GM18861 (cell line): Measurements from ENCODE around the gene TWSG1.
"Not testable (repeated sequence)": the region's sequence is repeated elsewhere in the genome, so short reads cannot be mapped to it uniquely, and the experiment has no call there.

Experiments
- ATAC-seq: cut with Tn5 transposase; IDR thresholded peaks from one replicate; pipeline ENCODE4 v1.9.1; 2021; ENCODE audit not compliant: unreplicated experiment

The TWSG1 gene

DNA sequence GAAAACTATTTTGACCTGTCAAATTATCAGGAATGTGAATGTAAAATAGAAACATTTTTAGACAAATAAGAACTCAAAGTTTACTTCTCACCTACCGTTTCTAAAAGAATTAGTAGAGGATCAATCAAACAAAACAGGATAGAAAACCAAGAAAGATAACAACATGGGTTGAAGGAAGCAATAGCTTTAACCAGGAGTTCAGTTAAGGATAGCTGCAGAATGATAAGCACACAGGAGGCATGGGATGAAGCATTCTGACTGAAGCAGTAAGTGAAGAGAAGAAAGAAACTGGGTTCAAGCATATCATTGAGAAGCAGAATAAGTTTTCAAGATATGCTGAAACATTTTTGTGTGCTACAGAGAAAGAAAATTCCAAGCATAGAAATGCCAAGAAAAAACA, 52.3 kb downstream of the TWSG1 start:
- ATAC-seq: no peak

DNA sequence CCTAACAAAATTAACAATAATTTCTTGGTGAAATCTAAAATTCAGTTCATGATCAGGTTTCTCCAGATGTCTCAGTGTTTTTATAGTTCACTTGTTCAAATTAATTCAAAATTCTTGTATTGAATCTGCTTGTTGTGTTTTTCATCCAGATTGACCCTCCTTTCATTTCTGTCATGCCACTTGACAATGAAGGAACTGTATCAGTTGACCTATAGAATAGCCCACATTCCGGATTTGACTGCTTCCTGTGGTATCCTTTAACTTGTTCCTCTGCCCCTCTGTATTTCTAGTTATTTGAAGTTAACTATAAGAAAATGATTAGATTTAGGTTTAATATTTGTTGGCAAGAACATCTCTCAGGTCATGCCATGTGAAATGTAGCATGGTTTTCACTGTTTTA, 53.3 kb downstream of the TWSG1 start:
- ATAC-seq: no peak

DNA sequence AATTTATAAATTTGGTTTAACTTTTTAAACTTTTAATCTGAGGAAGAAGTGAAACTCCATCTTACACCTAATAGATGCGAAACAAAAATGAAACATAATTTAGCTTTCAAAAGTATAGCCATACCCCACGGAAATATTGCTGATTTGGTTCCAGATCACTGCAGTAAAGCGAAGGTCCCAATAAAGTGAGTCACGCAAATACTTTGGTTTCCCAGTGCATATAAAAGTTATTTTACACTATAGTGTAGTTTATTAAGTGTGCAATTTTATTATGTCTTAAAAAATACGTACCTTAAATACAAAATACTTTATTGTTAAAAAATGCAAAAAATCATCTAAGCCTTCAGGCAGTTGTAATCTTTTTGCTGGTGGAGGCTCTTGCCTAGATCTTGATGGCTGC, 55.1 kb downstream of the TWSG1 start:
- no peak for ATAC-seq

DNA sequence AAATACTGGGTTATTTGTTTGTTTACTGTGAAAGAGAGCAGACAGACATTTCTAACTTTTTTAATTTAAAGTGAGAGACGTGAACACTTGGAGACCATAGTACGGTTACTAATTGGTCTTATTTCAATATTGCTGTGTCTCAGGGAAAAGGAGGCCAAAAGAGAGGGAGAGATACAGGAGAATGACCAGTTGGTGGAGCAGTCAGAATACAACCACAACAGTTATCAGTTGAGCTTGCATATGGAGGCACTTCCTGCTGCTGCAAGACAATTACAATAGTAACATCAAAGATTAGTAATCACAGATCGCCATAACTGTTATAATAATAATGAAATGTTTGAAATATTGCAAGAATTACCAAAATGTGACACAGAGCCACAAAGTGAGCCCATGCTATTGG, 58.2 kb downstream of the TWSG1 start:
- ATAC-seq: no peak

DNA sequence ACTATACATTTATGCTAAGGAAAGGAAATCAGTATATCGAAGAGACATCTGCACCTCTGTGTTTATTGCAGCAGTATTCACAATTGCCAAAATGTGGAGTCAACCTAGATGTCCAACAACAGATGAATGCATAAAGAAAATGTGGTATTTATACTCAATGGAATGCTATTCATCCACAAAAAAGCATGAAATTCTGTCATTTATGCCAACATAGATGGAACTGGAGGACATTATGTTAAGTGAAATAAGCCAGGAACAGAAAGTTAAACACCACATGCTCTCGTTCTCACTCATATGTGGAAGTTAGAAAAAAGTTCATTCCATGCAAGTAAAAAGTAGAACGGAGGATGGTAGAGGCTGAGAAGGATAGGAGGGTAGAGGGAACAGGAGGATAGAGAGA, 59.5 kb downstream of the TWSG1 start:
- ATAC-seq: no peak

DNA sequence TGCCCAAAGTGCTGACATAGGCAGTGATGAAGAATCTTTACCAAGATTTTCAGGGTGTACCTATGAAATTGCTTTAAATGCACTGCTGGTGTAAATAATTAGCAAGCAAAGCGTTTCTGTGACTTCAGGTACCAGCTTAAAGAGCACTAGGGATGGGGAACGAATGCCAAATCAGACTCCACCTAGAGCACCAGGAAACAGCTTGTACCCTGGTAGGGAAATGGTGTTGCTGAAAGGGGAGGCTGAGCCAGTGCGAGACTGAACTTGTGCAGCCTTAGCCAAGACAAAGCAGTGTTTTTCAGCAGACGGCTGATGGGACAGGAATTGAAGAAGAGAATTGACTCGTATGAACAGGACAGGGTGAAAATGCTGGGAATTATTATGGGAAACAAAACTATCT, 65.6 kb downstream of the TWSG1 start:
- ATAC-seq: no peak

DNA sequence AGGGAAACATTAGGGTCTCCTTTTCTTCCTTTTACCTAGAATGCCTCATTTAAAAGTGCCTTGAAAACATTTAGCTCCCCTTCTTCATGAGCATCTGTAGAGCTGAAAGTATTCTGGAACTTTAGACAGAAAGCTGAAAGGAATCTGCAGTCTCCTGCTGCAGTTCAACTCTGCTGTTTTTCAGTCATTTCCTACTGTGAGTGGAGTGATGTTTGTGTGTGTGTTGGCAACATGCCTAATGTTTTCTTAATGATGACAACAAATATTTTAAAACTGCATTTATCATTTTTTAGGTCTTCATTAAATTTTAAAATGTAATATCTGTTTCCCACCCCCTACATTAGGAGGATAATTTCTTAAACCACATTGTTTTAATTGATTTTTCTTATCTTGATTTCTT, 66.6 kb downstream of the TWSG1 start:
- ATAC-seq: no peak

DNA sequence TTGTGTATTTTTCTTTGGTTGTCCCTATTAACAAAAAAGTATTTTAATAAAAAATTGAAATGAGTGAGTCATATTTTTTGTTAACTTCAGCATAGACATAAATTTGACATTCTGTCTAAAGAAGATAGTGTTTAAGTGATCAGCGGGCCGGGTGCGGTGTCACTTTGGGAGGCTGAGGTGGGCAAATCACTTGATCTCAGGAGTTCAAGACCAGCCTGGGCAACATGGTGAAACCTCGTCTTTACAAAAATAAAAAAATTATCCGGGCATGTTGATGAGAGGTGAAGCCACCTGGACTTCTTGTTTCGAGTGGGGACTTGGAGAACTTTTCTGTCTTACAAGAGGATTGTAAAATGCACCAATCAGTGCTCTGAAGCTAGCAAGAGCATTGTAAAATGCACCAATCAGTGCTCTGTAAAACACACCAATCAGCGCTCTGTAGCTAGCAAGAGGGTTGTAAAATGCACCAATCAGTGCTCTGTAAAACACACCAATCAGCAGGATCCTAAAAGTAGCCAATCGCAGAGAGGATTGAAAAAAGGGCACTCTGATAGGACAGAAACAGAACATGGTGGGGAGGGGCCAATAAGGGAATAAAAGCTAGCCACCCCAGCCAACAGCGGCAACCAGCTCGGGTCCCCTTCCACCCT, 67.9 kb downstream of the TWSG1 start:
- not testable (repeated sequence) for ATAC-seq

DNA sequence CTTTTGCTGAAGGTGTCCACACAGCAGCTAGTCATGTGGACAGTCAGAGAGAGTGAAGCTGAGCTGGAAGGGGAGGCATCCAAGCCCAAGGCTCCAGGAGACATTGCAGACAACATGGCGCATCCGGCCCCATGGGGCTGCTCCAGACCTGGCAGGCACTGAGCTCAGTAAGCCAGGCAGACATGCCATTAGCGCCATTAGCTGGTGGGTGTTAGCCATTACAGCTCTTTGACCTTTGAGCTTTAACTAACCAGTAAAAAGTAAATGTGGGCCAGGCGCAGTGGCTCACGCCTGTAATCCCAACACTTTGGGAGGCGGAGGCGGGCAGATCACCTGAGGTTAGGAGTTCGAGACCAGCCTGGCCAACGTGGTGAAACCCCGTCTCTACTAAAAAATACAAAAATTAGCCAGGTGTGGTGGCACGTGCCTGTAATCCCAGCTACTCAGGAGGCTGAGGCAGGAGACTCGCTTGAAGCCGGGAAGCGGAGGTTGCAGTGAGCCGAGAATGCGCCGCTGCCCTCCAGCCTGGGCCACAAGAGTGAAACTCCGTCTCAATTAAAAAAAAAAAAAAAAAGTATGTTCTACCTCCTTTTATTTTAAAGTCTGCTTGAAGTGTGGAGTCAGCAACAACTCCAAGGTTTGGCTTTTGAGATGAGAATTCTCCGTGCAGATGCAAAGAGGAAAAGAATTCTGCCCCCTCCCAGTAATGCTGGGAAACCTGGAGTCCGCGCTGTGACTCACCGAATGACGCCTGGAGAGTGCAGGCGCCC, 69.4 kb downstream of the TWSG1 start:
- no peak for ATAC-seq

DNA sequence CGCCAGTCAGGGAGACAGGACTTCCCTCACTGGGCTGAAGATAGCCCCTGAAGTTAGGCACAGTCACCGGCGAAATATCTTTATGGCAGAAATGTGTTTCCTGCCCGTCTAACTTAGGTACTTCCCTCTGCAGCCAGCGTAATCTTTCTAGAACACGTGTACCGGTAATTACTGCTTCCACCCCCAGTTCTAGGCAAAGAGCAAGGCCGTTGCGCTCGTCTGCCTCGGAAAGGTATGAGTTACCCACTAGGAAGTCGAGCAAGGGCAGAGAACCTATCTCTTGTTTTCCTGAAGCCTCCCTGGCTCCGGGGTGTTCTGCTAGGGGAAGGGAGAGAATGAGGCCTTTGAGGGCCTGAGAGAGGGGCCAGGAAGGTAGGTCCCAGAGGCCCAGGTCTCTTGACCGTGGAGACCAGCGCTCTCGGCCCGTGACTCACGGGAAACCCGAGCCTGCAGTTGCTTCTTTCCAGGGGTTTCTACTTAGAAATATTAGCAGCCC, 70.0 kb downstream of the TWSG1 start:
- no peak for ATAC-seq

DNA sequence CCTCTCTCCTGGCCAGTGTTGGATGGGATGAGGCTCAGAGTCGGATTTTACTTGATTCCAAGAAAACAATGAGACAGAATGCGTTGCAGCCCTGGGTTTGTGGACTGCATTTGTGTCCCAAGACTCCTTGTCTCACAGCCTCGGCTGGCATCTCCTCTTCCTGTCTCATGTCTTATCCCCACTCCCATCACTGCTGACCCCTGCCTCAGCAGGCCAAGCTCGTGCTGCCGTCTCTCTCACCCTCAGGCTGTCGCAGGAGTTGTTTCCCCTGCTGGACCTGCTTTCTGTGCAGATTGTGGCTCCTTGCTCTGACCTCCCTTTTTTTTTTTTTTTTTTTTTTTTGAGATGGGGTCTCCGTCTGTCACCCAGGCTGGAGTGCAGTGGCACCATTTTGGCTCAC, 70.6 kb downstream of the TWSG1 start:
- ATAC-seq: no peak

DNA sequence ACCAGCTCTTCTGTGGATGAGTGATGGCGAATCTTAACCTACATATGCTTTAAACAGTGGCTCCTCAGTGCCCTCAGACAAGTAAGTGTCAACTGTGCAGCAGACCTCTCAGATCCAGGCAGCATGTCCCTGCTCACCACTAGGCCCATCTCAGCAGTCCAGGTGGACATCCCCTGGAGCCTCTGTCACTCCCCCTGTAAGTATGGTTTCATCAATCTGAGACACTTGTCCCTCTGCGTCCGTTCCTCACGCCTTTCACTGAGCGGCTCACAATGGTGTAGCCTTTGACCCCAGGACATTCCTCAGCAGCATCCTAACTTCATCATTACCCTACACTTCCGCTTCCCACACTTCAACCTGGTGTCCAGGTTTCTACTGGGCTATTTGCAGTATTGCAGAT, 71.4 kb downstream of the TWSG1 start:
- ATAC-seq: no peak

DNA sequence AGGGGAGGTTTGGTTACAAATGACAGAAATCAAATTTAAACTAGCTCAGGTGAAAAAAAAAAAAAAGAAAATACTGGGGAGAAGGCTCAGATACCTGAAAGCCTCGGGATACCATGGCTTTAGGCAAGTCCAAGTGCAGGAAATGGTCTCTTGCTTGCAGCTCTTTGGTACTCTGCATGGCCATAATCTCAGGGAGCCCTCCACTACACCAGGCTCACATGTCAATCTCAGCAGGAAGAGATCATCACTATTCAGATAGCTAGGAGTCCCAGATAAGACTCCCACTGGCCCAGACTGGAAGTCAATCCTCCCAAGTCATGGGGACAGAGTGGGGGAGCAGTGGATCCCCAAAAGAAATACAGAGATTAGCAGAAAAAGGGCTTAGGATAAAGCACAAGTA, 75.9 kb downstream of the TWSG1 start:
- no peak for ATAC-seq

DNA sequence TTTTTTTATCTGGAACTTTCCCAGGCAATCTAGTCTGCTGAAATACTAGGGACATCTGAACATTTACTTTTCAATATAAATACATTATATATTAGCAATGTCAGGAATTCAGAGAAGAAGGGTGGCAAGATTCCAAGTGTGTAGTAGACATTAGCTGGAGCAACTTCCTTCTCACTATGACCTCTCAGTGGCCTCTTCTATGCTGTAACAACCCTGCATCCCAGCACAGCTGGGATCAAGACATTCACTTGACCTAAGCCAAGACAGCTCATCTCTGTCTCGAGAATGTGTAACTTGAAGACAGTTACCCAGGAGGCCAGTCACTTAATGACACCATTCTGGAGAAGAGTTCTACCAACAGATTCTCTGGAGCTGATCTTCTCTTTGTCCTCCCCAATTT, 79.0 kb downstream of the TWSG1 start:
- no peak for ATAC-seq

DNA sequence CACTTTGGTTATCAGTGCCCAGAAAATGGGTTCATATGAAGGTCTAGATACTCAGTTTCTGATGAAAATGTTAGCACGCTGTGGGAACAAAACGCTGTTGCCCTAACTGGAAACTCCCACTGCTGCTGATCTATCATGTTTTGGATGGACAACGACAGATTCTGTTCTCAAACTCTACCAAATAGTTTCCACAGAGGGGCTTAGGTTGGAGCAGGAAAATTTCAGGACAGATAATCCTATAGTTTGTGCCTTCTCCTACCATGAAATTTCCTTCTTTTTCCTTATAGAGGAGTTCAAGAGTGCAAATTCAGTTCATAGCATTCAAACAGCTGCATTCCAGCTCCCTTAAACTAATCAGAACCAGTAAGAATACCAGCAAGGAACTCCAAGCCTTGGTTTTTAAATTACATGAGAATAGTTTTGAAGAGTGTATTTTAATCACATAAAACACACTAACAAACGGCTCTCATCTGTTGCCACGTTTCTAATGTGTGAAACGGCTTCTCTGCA, 82.0 kb downstream of the TWSG1 start:
- no peak for ATAC-seq

DNA sequence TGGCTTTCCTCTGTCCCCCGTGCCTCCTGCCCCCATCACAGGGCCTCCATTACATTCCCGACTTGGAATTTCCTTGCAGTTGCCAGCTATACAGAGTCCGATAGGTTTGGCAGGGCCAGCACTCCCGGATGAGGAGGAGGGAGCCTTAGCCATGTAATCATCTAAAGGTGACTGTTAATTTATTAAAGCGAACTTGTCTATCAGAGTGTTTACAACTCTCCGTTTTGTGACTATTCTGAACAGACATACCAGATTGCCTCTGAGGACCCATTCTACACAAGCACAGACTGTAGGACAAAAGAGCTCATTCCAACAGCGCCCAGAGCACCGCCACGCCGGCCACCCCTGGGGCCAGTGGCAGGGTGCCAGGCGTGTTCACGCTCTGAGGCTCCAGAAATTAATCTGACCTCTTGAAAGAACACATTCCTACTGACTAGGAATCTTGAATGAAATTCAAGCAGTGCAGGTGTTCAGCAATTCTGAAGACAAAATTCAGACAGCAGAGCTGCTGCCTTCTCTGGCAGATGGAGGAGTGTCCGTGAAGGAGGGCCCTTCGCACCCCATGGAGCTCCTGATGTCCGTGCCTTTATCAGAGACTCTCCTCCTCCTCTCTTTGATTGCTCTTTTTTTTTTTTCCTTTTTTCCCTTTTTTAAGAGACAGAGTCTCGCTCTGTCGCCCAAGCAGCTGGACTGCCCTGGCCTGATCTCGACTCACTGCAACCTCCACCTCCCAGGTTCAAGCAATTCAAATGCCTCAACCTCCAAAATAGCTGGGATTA, 82.7 kb downstream of the TWSG1 start:
- ATAC-seq: no peak

DNA sequence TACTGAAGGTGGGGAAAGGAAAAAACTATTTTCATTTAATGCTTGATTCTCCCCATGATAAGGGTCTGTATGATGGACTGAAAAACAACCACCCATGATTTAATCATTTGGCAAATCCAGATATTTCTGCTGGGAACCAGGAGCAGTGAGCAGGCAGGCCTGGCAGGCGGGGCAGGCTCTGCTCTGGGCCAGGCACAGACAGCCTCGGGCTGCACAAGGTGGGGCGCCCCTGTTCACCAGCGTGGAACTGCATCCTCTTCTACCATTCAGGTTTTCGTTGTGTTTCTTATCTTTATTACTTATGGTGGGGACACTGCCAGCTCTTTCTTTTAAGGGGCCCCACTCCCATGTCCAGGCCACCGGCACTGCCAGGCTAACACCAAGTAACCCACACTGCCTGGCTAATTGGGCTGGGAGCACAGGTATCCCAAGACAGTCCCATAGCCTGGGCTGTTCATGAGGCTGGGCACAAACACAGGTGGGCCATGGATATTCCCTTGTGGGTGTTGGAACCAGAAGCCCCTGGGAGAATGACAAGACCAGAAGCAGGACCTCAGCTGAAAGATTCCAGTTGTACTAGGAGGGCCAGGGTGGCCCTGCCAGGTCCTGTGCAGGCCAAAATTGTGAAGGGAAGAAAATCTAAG, 83.6 kb downstream of the TWSG1 start:
- no peak for ATAC-seq

DNA sequence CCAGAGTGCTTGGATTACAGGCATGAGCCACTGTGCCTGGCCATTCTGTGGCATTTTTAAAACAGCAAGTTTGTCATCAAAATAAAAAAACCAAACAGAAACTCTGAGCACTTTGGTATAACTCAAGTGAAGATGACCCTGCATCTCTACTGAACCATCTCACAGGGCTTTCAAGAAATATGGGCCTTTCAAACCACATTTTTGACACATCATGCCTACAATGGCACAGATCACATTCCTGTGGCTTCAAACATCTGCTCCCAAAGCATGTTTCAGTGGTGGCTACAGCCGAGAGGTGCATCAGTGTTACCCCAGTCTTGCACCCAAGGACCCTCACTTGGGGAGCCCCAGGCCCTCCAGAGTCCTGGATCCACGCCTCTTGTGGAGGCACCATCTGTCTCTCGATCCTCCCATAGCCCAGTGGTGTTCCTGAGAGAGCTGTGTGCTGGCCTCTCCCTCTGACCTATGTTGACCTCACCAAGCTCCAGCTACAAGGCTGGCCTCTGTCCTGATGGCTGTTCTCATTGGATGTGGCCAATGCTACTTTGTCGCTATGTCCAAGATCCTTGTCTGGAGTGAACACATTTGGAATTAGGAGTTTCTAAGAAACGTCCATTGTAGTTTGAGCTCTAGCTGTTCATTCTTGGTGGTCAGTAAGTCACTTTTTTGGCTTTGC, 85.5 kb downstream of the TWSG1 start:
- no peak for ATAC-seq

DNA sequence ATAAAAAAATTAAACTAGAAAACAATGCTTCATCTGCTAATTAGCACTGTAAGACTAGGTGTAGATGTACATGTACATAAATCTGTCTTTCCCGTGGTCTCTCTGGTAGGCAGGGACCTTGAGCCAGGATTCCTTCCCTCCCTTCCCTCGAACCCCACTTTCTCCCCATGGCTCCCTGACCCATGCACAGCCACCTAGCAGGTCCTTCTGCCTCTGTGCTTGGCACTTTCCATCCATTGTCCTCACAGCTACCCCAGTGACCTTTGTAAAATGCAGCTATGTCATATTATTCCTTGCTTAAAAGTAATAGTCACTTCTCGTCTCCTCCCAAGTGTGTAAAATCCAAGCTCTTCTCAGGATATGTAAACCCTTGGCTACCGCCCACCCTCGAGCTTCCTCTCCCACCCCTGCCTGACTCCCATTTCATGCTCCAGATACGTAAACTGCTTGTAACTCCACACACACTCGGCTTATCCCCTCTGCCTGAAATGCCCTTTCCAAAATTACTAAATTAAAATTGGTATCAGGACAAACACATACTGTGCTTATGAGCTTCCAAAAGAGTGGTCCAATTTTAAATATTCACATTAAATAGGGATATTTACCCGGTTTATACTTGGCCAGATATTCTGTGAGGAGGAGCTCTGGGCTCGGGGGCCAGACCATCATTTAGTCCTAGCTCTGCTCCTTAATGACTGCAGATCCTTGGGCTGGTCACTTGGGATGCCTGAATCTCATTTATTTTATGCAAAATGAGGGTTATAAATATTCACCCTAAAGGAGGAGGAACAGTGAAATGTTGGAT, 86.7 kb downstream of the TWSG1 start:
- ATAC-seq: no peak

DNA sequence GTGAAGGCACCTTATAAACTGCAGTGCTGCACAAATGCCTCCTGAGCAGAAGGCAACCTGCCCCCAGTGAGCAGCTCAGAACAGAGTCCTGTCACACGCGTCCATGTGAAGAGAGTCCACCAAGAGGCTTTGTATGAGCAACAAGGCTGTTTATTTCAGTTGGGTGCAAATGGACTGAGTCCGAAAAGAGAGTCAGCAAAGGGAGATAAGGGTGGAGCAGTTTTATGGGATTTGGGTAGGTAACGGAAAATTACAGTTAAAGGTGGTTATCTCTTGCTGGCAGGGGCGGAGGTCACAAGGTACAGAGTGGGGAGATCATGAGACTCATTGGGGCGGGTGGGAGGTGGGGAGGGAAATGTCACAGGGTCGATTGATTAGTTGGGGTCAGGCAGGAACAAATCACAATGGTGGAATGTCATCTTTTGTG, 87.3 kb downstream of the TWSG1 start:
- ATAC-seq: no peak
